ENCODE measurements around the gene ACCS.

DNA sequence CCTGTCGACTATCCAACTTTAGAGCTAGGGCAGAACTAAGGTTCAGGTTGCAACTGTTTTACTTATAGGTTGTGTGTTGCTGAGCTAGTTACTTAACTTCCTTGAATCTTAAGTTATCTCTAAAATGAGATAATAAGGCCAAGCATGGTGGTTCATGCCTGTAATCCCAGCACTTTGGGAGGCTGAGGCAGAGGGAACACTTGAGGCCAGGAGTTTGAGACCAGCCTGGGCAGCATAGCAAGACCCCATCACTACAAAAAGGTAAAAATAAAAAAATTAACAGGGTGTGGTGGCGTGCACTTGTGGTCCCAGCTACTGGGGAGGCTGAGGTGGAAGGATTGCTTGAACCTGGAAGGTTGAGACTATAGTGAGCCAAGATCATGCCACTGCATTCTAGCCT, 2.1 kb downstream of the ACCS start:
- TF ChIP-seq, protein P1, sequence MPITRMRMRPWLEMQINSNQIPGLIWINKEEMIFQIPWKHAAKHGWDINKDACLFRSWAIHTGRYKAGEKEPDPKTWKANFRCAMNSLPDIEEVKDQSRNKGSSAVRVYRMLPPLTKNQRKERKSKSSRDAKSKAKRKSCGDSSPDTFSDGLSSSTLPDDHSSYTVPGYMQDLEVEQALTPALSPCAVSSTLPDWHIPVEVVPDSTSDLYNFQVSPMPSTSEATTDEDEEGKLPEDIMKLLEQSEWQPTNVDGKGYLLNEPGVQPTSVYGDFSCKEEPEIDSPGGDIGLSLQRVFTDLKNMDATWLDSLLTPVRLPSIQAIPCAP (CRISPR knock-in tag; IDR thresholded peaks at IDR 0.05), result no peak
- TF ChIP-seq, protein P2, sequence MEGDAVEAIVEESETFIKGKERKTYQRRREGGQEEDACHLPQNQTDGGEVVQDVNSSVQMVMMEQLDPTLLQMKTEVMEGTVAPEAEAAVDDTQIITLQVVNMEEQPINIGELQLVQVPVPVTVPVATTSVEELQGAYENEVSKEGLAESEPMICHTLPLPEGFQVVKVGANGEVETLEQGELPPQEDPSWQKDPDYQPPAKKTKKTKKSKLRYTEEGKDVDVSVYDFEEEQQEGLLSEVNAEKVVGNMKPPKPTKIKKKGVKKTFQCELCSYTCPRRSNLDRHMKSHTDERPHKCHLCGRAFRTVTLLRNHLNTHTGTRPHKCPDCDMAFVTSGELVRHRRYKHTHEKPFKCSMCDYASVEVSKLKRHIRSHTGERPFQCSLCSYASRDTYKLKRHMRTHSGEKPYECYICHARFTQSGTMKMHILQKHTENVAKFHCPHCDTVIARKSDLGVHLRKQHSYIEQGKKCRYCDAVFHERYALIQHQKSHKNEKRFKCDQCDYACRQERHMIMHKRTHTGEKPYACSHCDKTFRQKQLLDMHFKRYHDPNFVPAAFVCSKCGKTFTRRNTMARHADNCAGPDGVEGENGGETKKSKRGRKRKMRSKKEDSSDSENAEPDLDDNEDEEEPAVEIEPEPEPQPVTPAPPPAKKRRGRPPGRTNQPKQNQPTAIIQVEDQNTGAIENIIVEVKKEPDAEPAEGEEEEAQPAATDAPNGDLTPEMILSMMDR (IDR thresholded peaks at IDR 0.05), result no peak
- TF ChIP-seq CREM (CRISPR knock-in tag; IDR thresholded peaks at IDR 0.05) (no peak), GTF2I (CRISPR knock-in tag; conservative IDR thresholded peaks at IDR 0.05) (no peak)
- TF ChIP-seq, protein P3, sequence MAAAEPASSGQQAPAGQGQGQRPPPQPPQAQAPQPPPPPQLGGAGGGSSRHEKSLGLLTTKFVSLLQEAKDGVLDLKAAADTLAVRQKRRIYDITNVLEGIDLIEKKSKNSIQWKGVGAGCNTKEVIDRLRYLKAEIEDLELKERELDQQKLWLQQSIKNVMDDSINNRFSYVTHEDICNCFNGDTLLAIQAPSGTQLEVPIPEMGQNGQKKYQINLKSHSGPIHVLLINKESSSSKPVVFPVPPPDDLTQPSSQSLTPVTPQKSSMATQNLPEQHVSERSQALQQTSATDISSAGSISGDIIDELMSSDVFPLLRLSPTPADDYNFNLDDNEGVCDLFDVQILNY (CRISPR knock-in tag; IDR thresholded peaks at IDR 0.05), result no peak
- TF ChIP-seq, protein P4, sequence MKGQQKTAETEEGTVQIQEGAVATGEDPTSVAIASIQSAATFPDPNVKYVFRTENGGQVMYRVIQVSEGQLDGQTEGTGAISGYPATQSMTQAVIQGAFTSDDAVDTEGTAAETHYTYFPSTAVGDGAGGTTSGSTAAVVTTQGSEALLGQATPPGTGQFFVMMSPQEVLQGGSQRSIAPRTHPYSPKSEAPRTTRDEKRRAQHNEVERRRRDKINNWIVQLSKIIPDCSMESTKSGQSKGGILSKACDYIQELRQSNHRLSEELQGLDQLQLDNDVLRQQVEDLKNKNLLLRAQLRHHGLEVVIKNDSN (CRISPR knock-in tag; IDR thresholded peaks at IDR 0.05), result no peak
- TF ChIP-seq, protein P5, sequence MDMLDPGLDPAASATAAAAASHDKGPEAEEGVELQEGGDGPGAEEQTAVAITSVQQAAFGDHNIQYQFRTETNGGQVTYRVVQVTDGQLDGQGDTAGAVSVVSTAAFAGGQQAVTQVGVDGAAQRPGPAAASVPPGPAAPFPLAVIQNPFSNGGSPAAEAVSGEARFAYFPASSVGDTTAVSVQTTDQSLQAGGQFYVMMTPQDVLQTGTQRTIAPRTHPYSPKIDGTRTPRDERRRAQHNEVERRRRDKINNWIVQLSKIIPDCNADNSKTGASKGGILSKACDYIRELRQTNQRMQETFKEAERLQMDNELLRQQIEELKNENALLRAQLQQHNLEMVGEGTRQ (CRISPR knock-in tag; IDR thresholded peaks at IDR 0.05), result no peak
- TF ChIP-seq, protein P6, sequence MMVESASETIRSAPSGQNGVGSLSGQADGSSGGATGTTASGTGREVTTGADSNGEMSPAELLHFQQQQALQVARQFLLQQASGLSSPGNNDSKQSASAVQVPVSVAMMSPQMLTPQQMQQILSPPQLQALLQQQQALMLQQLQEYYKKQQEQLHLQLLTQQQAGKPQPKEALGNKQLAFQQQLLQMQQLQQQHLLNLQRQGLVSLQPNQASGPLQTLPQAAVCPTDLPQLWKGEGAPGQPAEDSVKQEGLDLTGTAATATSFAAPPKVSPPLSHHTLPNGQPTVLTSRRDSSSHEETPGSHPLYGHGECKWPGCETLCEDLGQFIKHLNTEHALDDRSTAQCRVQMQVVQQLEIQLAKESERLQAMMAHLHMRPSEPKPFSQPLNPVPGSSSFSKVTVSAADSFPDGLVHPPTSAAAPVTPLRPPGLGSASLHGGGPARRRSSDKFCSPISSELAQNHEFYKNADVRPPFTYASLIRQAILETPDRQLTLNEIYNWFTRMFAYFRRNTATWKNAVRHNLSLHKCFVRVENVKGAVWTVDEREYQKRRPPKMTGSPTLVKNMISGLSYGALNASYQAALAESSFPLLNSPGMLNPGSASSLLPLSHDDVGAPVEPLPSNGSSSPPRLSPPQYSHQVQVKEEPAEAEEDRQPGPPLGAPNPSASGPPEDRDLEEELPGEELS (CRISPR knock-in tag; IDR thresholded peaks at IDR 0.05), result no peak

Data from WTC11 (cell line).